H9 (cell line): ENCODE data around the gene LYPD1. TPM values are rescaled to one million over a fixed set of nuclear protein-coding genes. Genes with fewer than 3 reads are reported as not detected.

Source experiments
- DNase-seq: peaks from one replicate; pipeline ENCODE4 v3.0.0-alpha.2; 2017
- H2AFZ ChIP-seq: one replicate; pipeline ENCODE4 v1.6.1; 2013; ENCODE audit warnings: mild to moderate bottlenecking, low read length, control low read depth, moderate library complexity
- H2AK5ac ChIP-seq: 2 replicates; pipeline ENCODE4 v1.6.1; 2013; ENCODE audit warnings: low read length, control low read depth, mixed read lengths; ENCODE audit not compliant: insufficient read length
- H2BK120ac ChIP-seq: one replicate; pipeline ENCODE4 v1.6.1; 2013; ENCODE audit warnings: low read depth, mild to moderate bottlenecking, low read length, control low read depth, inconsistent platforms; ENCODE audit not compliant: poor library complexity, severe bottlenecking
- H2BK12ac ChIP-seq: 2 replicates; pipeline ENCODE4 v1.6.1; 2013; ENCODE audit warnings: low read length, control low read depth, mixed read lengths, low read depth; ENCODE audit not compliant: insufficient read length
- H2BK15ac ChIP-seq: 2 replicates; pipeline ENCODE4 v1.6.1; 2013; ENCODE audit warnings: low read depth, low read length, control low read depth
- H2BK20ac ChIP-seq: one replicate; pipeline ENCODE4 v1.6.1; 2013; ENCODE audit warnings: low read depth, mild to moderate bottlenecking, low read length, control low read depth, inconsistent platforms; ENCODE audit not compliant: poor library complexity, severe bottlenecking
- H2BK5ac ChIP-seq: 2 replicates; pipeline ENCODE4 v1.6.1; 2013; ENCODE audit warnings: low read length, control low read depth, mixed read lengths; ENCODE audit not compliant: insufficient read length
- H3K14ac ChIP-seq: 2 replicates; pipeline ENCODE4 v1.6.1; 2013; ENCODE audit warnings: low read length, control low read depth; ENCODE audit not compliant: insufficient read depth
- H3K18ac ChIP-seq: 2 replicates; pipeline ENCODE4 v1.6.1; 2013; ENCODE audit warnings: low read depth, mild to moderate bottlenecking, mixed read lengths, low read length, control low read depth; ENCODE audit not compliant: insufficient read length
- H3K23ac ChIP-seq: 2 replicates; pipeline ENCODE4 v1.6.1; 2013; ENCODE audit warnings: low read length, control low read depth, mixed read lengths, low read depth; ENCODE audit not compliant: insufficient read length
- H3K23me2 ChIP-seq: 2 replicates; pipeline ENCODE4 v1.6.1; 2013; ENCODE audit warnings: low read depth, mild to moderate bottlenecking, mixed read lengths, low read length, control low read depth; ENCODE audit not compliant: insufficient read length, poor library complexity, severe bottlenecking
- H3K27ac ChIP-seq: 2 replicates; pipeline ENCODE4 v1.5.1; 2013; ENCODE audit warnings: low read length, control low read depth, mixed read lengths, low read depth; ENCODE audit not compliant: insufficient read length
- H3K27me3 ChIP-seq: 2 replicates; pipeline ENCODE4 v1.6.1; 2013; ENCODE audit warnings: low read length, control low read depth, inconsistent platforms; ENCODE audit not compliant: insufficient read depth
- H3K4ac ChIP-seq: 2 replicates; pipeline ENCODE4 v1.6.1; 2013; ENCODE audit warnings: low read depth, mild to moderate bottlenecking, control low read depth, inconsistent platforms, low read length, moderate library complexity
- H3K4me1 ChIP-seq: 2 replicates; pipeline ENCODE4 v1.6.1; 2013; ENCODE audit warnings: low read length, control low read depth, inconsistent platforms; ENCODE audit not compliant: insufficient read depth
- H3K4me2 ChIP-seq: 2 replicates; pipeline ENCODE4 v1.6.1; 2013; ENCODE audit warnings: low read length, control low read depth, mixed read lengths; ENCODE audit not compliant: insufficient read length, insufficient read depth
- H3K56ac ChIP-seq: 2 replicates; pipeline ENCODE4 v1.6.1; 2013; ENCODE audit warnings: low read depth, mild to moderate bottlenecking, mixed read lengths, low read length, control low read depth; ENCODE audit not compliant: insufficient read length
- H3K79me1 ChIP-seq: 2 replicates; pipeline ENCODE4 v1.6.1; 2013; ENCODE audit warnings: low read depth, mild to moderate bottlenecking, moderate library complexity, low read length, control low read depth, inconsistent platforms; ENCODE audit not compliant: insufficient read depth, poor library complexity, severe bottlenecking
- H3K79me2 ChIP-seq: 2 replicates; pipeline ENCODE4 v1.6.1; 2013; ENCODE audit warnings: low read length, control low read depth, inconsistent platforms; ENCODE audit not compliant: insufficient read depth
- H3K9ac ChIP-seq: 2 replicates; pipeline ENCODE4 v1.6.1; 2013; ENCODE audit warnings: low read length, control low read depth, mixed read lengths; ENCODE audit not compliant: insufficient read length; ENCODE audit errors: extremely low read depth
- H3K9me3 ChIP-seq: one replicate; pipeline ENCODE4 v1.6.1; 2013; ENCODE audit warnings: low read depth, low read length, inconsistent platforms; ENCODE audit not compliant: control insufficient read depth
- H3T11ph ChIP-seq: one replicate; pipeline ENCODE4 v1.6.1; 2013; ENCODE audit warnings: mild to moderate bottlenecking, low read length, control low read depth, inconsistent platforms
- H4K20me1 ChIP-seq: one replicate; pipeline ENCODE4 v1.6.1; 2013; ENCODE audit not compliant: control insufficient read depth, insufficient read length, insufficient read depth
- H4K5ac ChIP-seq: 2 replicates; pipeline ENCODE4 v1.6.1; 2013; ENCODE audit warnings: low read depth, mild to moderate bottlenecking, mixed read lengths, low read length, control low read depth; ENCODE audit not compliant: insufficient read length
- H4K8ac ChIP-seq: replicated peaks from 2 replicates; pipeline ENCODE4 v1.6.1; 2013; ENCODE audit warnings: low read length, control low read depth, mixed read lengths, low read depth; ENCODE audit not compliant: insufficient read length
- H4K91ac ChIP-seq: 2 replicates; pipeline ENCODE4 v1.6.1; 2013; ENCODE audit warnings: low read depth, mild to moderate bottlenecking, moderate library complexity, mixed read lengths, low read length, control low read depth; ENCODE audit not compliant: insufficient read length
- H3K27ac Mint-ChIP-seq, 3 experiments: 2 replicates in 2 of 3; 3 replicates in 1 of 3; pipeline ENCODE4 v1.8.0; 2020 to 2021; ENCODE audit warnings: mixed read lengths in 3 of 3, mild to moderate bottlenecking in 1 of 3, moderate library complexity in 1 of 3
- H3K27me3 Mint-ChIP-seq: 2 replicates; pipeline ENCODE4 v1.8.0; 2021; ENCODE audit warnings: low read depth, mild to moderate bottlenecking, moderate library complexity, mixed read lengths
- H3K36me3 Mint-ChIP-seq, 3 experiments: 2 replicates in 2 of 3; 3 replicates in 1 of 3; pipeline ENCODE4 v1.8.0; 2020 to 2021; ENCODE audit warnings: low read depth in 3 of 3, mixed read lengths in 3 of 3; ENCODE audit not compliant: insufficient read depth in 1 of 3
- H3K4me1 Mint-ChIP-seq, 2 experiments: 2 replicates each; pipeline ENCODE4 v1.8.0; 2020; ENCODE audit warnings: mixed read lengths in 2 of 2
- H3K4me3 Mint-ChIP-seq, 2 experiments: 2 replicates in 1 of 2; 3 replicates in 1 of 2; pipeline ENCODE4 v1.8.0; 2020 to 2021; ENCODE audit warnings: mild to moderate bottlenecking in 2 of 2, mixed read lengths in 2 of 2, moderate library complexity in 1 of 2
- H3K9me3 Mint-ChIP-seq, 2 experiments: 2 replicates in 1 of 2; 3 replicates in 1 of 2; pipeline ENCODE4 v1.8.0; 2020; ENCODE audit warnings: mild to moderate bottlenecking in 2 of 2, mixed read lengths in 2 of 2, moderate library complexity in 1 of 2
- WGBS: extraction: QIAGEN DNeasy Blood & Tissue Kit; methylation state at CpG from one replicate; pipeline ENCODE4 v1.1.7; 2013; ENCODE audit warnings: missing lambda C conversion rate, low lambda C conversion rate, mixed read lengths; ENCODE audit not compliant: insufficient read length; ENCODE audit errors: extremely low coverage; 5-methylcytosine and 5-hydroxymethylcytosine counted together
- total RNA-seq: library from RNA; stranded (reverse); gene quantifications from 2 replicates; pipeline ENCODE4 v1.2.1, GENCODE V29; 2021
- TF ChIP-seq, protein P1 (sequence below): fragments of 200-600 bp; sonication (generic); conservative IDR thresholded peaks from 3 replicates; pipeline ENCODE4 v1.8.0; 2021; ENCODE audit warnings: antibody characterized with exemption, mild to moderate bottlenecking

The LYPD1 gene
- total RNA-seq, 1 experiment from 2014 or later = 10.6 TPM

- TF ChIP-seq, protein P1, sequence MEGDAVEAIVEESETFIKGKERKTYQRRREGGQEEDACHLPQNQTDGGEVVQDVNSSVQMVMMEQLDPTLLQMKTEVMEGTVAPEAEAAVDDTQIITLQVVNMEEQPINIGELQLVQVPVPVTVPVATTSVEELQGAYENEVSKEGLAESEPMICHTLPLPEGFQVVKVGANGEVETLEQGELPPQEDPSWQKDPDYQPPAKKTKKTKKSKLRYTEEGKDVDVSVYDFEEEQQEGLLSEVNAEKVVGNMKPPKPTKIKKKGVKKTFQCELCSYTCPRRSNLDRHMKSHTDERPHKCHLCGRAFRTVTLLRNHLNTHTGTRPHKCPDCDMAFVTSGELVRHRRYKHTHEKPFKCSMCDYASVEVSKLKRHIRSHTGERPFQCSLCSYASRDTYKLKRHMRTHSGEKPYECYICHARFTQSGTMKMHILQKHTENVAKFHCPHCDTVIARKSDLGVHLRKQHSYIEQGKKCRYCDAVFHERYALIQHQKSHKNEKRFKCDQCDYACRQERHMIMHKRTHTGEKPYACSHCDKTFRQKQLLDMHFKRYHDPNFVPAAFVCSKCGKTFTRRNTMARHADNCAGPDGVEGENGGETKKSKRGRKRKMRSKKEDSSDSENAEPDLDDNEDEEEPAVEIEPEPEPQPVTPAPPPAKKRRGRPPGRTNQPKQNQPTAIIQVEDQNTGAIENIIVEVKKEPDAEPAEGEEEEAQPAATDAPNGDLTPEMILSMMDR = no peak
Measured at GRCh38 chr2:132611719-132612118, 58.3 kb downstream of the LYPD1 start.

More at GRCh38 chr2:132611719-132612118, 58.3 kb downstream of the LYPD1 start:
- H3K23ac ChIP-seq = no peak overlapping the region
- no peaks in the 10 kb centered on the region for H3K23me2 ChIP-seq
- no peak overlapping the region for H2BK5ac ChIP-seq
- no peak overlapping the region for H3K56ac ChIP-seq
- no peak overlapping the region for H2BK120ac ChIP-seq
- H2AFZ ChIP-seq = no peak overlapping the region
- H3K79me1 ChIP-seq = no peaks in the 10 kb centered on the region
- H3K4me2 ChIP-seq = no peak overlapping the region
- no peak overlapping the region for H3K18ac ChIP-seq
- no peaks in the 10 kb centered on the region; a peak in 1 of 7 replicates for H3K36me3 Mint-ChIP-seq
- no peaks in the 10 kb centered on the region for H3K27me3 Mint-ChIP-seq
- H4K5ac ChIP-seq = no peak overlapping the region
- no peak overlapping the region for H2BK12ac ChIP-seq
- no peaks in the 10 kb centered on the region for H3K27me3 ChIP-seq
- H2BK15ac ChIP-seq = no peak overlapping the region
- H3K14ac ChIP-seq = no peak overlapping the region
- no peak overlapping the region for H4K91ac ChIP-seq
- H3K27ac Mint-ChIP-seq = no peak overlapping the region
- H3K9ac ChIP-seq = no peak overlapping the region
- H3K9me3 Mint-ChIP-seq = no peaks in the 10 kb centered on the region
- H2BK20ac ChIP-seq = no peak overlapping the region
- H3K79me2 ChIP-seq = no peaks in the 10 kb centered on the region
- WGBS = no CpG with 5 or more reads among the region's 2 CpGs
- no peak overlapping the region for H3K27ac ChIP-seq
- H3T11ph ChIP-seq = no peak overlapping the region
- no peaks in the 10 kb centered on the region for H3K4me1 ChIP-seq
- H3K9me3 ChIP-seq = no peaks in the 10 kb centered on the region
- no peak overlapping the region for H3K4me3 Mint-ChIP-seq
- peaks cover 8 to 24% of the 10 kb centered on the region in 2 experiments for H3K4me1 Mint-ChIP-seq
- H2AK5ac ChIP-seq = no peak overlapping the region
- DNase-seq = no peak
- no peak overlapping the region for H3K4ac ChIP-seq
- H4K8ac ChIP-seq = no peak overlapping the region
- no peaks in the 10 kb centered on the region for H4K20me1 ChIP-seq
